ENCODE data around the gene CDHR2. TPM values are rescaled to one million over a fixed set of nuclear protein-coding genes. Genes with fewer than 3 reads are reported as not detected.
A peak's percentile ranks its signal among the peaks of the same experiment; 100 is the strongest.
"Not testable (repeated sequence)": the region's sequence is repeated elsewhere in the genome, so short reads cannot be mapped to it uniquely, and the experiment has no call there.

CDHR2 gene
- total RNA-seq, 4 donors from 2014 or later: not detected

DNA sequence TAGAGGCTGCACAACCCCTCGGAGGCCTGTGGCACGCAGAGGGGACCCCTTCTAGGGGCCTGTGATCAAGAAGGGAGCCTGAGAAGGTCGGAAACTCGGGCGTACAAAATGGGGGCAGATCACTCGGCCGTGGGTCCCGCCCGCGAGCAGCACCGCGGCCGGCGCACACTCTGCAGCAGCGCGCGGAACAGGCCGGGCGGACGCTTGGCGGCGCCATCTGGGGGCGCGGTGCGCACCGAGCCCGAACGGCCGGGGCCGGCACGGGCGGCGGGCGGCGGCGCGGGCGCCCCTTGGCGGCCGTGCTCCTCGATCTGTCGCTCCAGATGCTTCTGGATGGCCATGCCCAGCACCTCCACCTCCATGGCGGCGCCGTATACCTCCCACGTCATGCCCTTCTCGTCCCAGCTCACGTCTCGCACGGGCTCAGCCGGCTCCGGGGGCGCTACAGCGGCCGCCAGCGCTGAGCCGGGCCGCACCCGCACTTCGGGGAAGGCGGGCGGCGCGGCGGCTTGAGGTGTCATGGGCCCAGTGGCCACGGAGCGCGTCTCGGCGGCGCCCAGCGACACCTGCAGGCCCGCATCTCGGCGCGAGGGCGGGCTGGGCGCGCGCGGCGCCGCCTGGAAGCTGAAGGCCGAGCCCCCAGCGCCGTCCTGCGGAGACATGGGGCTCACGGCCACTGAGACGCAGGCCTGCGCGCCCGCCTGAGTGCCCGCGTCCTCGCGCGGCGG, 47.7 kb downstream of the CDHR2 start:
- ATAC-seq (ENCODE audit: low FRiP score) (peak; percentile 60), DNase-seq (ENCODE audit: low spot score) (no peak)
- no peak for TF ChIP-seq CTCF (IDR thresholded peaks at IDR 0.05)

DNA sequence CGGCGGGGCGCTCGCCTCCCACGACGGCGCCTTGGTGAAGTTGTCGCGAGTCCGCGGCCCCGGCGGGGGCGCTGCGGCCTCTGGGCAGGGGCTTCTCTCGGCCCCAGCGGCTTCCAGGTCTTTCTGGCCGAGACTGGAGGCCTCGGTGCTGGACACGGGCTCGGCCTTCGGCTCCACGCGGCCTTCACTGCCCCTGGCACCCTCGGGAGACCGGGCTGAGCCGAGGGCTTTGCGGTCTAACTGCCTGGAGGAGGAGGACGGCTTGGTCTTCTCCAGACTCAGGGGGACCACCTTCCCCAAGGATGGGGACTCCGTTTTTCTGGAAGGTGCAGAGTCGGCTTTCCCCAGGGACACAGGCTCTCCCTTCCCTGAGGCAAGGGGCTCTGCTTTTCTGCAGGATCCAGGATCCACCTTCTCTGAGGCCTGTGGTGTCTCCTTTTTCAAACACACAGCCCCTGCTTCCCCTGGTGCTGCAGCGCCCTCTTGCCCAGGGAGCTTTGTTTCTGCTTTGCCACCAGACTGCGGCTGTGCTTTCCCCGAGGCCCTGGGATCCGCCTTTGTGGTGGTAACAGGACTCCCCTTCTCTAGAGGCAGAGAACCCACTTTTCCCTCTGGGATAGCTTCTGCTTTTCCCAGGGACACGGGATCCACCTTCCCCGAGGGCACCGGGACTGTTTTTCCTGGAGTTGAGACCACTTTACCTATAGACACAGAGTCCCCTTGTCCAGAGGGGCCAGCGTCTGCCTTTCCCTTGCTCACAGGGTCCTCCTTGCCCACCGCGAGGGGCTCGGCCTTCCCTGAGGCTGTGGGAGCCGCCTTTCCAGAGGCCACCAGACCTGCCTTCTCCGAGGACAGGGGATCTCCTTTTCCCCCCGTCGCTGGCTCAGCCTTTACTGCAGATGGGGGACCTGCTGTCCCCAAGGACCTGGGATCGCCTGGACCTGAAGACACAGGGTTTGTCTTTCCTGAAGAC, 48.6 kb downstream of the CDHR2 start:
- no peak for TF ChIP-seq CTCF (IDR thresholded peaks at IDR 0.05)
- no peak for DNase-seq (ENCODE audit: low spot score)
- ATAC-seq (ENCODE audit: low FRiP score): no peak

DNA sequence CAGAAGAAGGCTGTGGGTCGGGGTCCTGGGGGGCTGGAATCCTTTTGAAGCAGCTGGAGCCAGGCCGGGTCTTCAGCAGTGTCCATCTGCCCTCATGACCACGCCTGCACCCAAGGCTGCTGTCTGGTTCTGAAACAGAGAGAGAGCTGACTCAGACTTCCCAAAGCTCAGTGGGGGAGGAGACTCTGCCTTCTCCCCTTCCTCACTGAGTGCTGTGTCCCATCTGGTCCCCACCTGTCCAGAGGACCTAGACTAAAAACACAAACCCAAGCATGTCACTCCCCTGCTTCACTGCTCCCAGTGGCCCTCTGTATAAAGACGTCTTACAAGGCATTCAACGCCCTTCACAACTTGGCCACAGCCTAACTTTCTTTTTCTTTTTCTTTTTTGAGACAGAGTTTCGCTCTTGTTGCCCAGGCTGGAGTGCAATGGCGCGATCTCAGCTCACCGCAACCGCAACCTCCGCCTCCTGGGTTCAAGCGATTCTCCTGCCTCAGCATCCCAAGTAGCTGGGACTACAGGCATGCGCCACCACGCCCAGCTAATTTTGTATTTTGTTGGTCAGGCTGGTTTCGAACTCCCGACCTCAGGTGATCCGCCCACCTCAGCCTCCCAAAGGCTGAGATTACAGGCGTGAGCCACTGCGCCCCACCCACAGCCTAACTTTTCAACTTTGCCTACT, 50.7 kb downstream of the CDHR2 start:
- not testable (repeated sequence) for ATAC-seq (ENCODE audit: low FRiP score); DNase-seq (ENCODE audit: low spot score)

GRCh38 chr5:176601901-176602482, 52.9 kb downstream of the CDHR2 start:
- DNase-seq (ENCODE audit: low spot score) (no peak), ATAC-seq (ENCODE audit: low FRiP score) (no peak)
- no peak for TF ChIP-seq CTCF (IDR thresholded peaks at IDR 0.05)

DNA sequence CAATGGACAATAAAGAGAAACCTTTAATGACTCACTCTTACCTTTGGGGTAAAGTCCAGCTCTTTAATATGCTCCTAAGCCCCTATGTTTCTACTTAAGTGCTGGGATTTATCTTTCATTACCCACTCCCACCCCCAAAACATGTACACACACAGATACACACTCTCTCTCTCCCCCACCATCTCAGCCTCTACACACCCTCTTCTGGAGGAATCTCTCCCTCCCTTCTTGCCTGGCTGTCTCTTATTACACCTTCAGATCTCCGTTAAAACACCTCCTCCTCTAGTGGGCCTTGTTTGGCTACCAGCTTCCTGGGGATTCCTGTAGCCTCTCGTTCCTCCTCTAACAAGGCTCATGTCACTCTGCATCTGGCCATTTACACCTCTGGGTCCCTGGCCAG, 53.9 kb downstream of the CDHR2 start:
- ATAC-seq (ENCODE audit: low FRiP score) (no peak), DNase-seq (ENCODE audit: low spot score) (no peak)
- TF ChIP-seq CTCF (IDR thresholded peaks at IDR 0.05): no peak

GRCh38 chr5:176606032-176606431, 56.9 kb downstream of the CDHR2 start:
- ATAC-seq (ENCODE audit: low FRiP score) (no peak), DNase-seq (ENCODE audit: low spot score) (no peak)
- no peak for TF ChIP-seq CTCF (IDR thresholded peaks at IDR 0.05)

DNA sequence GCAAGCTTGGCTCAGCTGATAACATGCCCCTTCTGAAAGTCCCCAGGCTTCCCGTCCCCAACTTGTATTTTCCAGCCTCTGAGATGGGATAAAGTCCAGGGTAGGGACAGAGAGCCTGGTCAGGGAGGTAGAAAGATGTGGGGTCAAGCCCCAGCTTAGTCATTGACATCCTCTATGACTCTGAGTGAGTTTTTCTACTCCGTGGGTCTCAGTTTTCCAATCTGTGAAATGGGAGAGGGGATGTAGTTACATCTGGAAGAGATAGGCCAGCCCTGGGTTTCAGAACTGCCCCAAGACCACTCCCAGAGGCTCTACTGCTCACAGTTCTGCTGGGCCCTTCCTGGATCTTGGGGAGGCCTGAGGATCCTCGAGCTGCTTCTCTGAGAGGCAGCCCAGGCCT, 57.7 kb downstream of the CDHR2 start:
- TF ChIP-seq CTCF (IDR thresholded peaks at IDR 0.05): no peak
- DNase-seq (ENCODE audit: low spot score): no peak
- ATAC-seq (ENCODE audit: low FRiP score): no peak
